Activated T-cell treated with anti-CD3 and anti-CD28 coated beads, Interleukin-2, amount 50 U/mL, for 72 hours (primary cell): ENCODE data around the gene TMEM229A. TPM values are rescaled to one million over a fixed set of nuclear protein-coding genes. Genes with fewer than 3 reads are reported as not detected.
"Not testable (repeated sequence)": the region's sequence is repeated elsewhere in the genome, so short reads cannot be mapped to it uniquely, and the experiment has no call there.

ENCODE experiments used
- ATAC-seq, 2 donors: fragments of 150-1000 bp; cut with Tn5 transposase; replicated peaks in 1 of 2; 2 replicates each; pipeline ENCODE4 v1.10.0; 2021; ENCODE audit warnings: moderate library complexity in 2 of 2, mild to moderate bottlenecking in 1 of 2
- DNase-seq, 2 donors: peaks; one replicate each; pipeline ENCODE4 v3.0.0; 2021 to 2022; ENCODE audit warnings: mixed read lengths in 1 of 2
- H3K27ac Mint-ChIP-seq: one replicate; pipeline ENCODE4 v1.8.0; 2022; ENCODE audit warnings: mild to moderate bottlenecking, moderate library complexity, mixed read lengths
- H3K27me3 Mint-ChIP-seq: one replicate; pipeline ENCODE4 v1.8.0; 2022; ENCODE audit warnings: low read depth, mixed read lengths
- H3K36me3 Mint-ChIP-seq, 2 donors: one replicate each; pipeline ENCODE4 v1.8.0; 2022; ENCODE audit warnings: mixed read lengths in 2 of 2, mild to moderate bottlenecking in 1 of 2; ENCODE audit not compliant: insufficient read depth in 2 of 2
- H3K4me1 Mint-ChIP-seq: one replicate; pipeline ENCODE4 v1.8.0; 2022; ENCODE audit warnings: low read depth, mixed read lengths
- H3K4me3 Mint-ChIP-seq, 2 donors: one replicate each; pipeline ENCODE4 v1.8.0; 2022; ENCODE audit warnings: mild to moderate bottlenecking in 2 of 2, mixed read lengths in 2 of 2, moderate library complexity in 2 of 2
- H3K9me3 Mint-ChIP-seq, 2 donors: one replicate each; pipeline ENCODE4 v1.8.0; 2022; ENCODE audit warnings: mixed read lengths in 2 of 2
- total RNA-seq, 2 donors: library from RNA; stranded (reverse); gene quantifications; one replicate each; pipeline ENCODE4 v1.2.3, GENCODE V29; 2022

Gene TMEM229A
- total RNA-seq, 2 donors from 2014 or later: not detected

GRCh38 chr7:124027236-124027635, 5.6 kb downstream of the TMEM229A start:
- H3K9me3 Mint-ChIP-seq: no peaks in the 10 kb centered on the region
- ATAC-seq (no peak), DNase-seq (no peak)
- no peaks in the 10 kb centered on the region for H3K36me3 Mint-ChIP-seq
- peaks cover 28% of the 10 kb centered on the region for H3K27me3 Mint-ChIP-seq
- H3K4me3 Mint-ChIP-seq: no peak overlapping the region
- peaks cover 9% of the 10 kb centered on the region for H3K4me1 Mint-ChIP-seq
- no peak overlapping the region for H3K27ac Mint-ChIP-seq

- H3K27ac Mint-ChIP-seq, H3K9me3 Mint-ChIP-seq, H3K4me1 Mint-ChIP-seq, H3K27me3 Mint-ChIP-seq, ATAC-seq, DNase-seq, H3K4me3 Mint-ChIP-seq, H3K36me3 Mint-ChIP-seq: not testable (repeated sequence)
Observed at GRCh38 chr7:124024329-124024728, 8.5 kb downstream of the TMEM229A start.

GRCh38 chr7:124022551-124022950, 10.3 kb downstream of the TMEM229A start:
- Mint-ChIP-seq H3K4me1 (no peaks in the 10 kb centered on the region), H3K9me3 (no peaks in the 10 kb centered on the region), H3K27ac (no peak overlapping the region)

GRCh38 chr7:124020060-124020459, 12.8 kb downstream of the TMEM229A start:
- H3K4me3 Mint-ChIP-seq: no peak overlapping the region
- no peak overlapping the region for H3K27ac Mint-ChIP-seq
- DNase-seq (no peak), ATAC-seq (no peak)
- H3K27me3 Mint-ChIP-seq: no peaks in the 10 kb centered on the region
- no peaks in the 10 kb centered on the region for H3K9me3 Mint-ChIP-seq
- no peaks in the 10 kb centered on the region for H3K4me1 Mint-ChIP-seq
- H3K36me3 Mint-ChIP-seq: no peaks in the 10 kb centered on the region

More at GRCh38 chr7:124022551-124022950, 10.3 kb downstream of the TMEM229A start:
- Mint-ChIP-seq H3K36me3 (no peaks in the 10 kb centered on the region), H3K4me3 (no peak overlapping the region), H3K27me3 (no peaks in the 10 kb centered on the region)
- no peak for DNase-seq
- no peak for ATAC-seq

- no peak overlapping the region for H3K4me3 Mint-ChIP-seq
- no peaks in the 10 kb centered on the region for H3K36me3 Mint-ChIP-seq
- no peaks in the 10 kb centered on the region for H3K27me3 Mint-ChIP-seq
- ATAC-seq (no peak), DNase-seq (no peak)
- no peak overlapping the region for H3K27ac Mint-ChIP-seq
- H3K4me1 Mint-ChIP-seq: no peaks in the 10 kb centered on the region
- no peaks in the 10 kb centered on the region for H3K9me3 Mint-ChIP-seq
Observed at GRCh38 chr7:124013306-124013705, 19.6 kb downstream of the TMEM229A start.

- ATAC-seq (no peak), DNase-seq (no peak)
- Mint-ChIP-seq H3K9me3 (no peaks in the 10 kb centered on the region), H3K36me3 (no peaks in the 10 kb centered on the region), H3K27me3 (no peaks in the 10 kb centered on the region), H3K4me1 (no peaks in the 10 kb centered on the region), H3K27ac (no peak overlapping the region), H3K4me3 (no peak overlapping the region)
Observed at GRCh38 chr7:124012864-124013263, 20.0 kb downstream of the TMEM229A start.

GRCh38 chr7:124009321-124009720, 23.5 kb downstream of the TMEM229A start:
- Mint-ChIP-seq H3K4me1 (no peaks in the 10 kb centered on the region), H3K36me3 (no peaks in the 10 kb centered on the region), H3K27ac (no peak overlapping the region), H3K4me3 (no peak overlapping the region), H3K9me3 (no peaks in the 10 kb centered on the region), H3K27me3 (no peaks in the 10 kb centered on the region)
- DNase-seq (no peak), ATAC-seq (no peak)

- not testable (repeated sequence) for H3K27me3 Mint-ChIP-seq, H3K36me3 Mint-ChIP-seq, H3K27ac Mint-ChIP-seq, H3K4me1 Mint-ChIP-seq, ATAC-seq, H3K4me3 Mint-ChIP-seq, H3K9me3 Mint-ChIP-seq, DNase-seq
Observed at GRCh38 chr7:124008296-124008695, 24.6 kb downstream of the TMEM229A start.

GRCh38 chr7:123999703-124000102, 33.2 kb downstream of the TMEM229A start:
- Mint-ChIP-seq H3K9me3 (peaks cover 3 to 13% of the 10 kb centered on the region in 2 donors), H3K4me1 (no peaks in the 10 kb centered on the region), H3K36me3 (peaks cover 0 to 3% of the 10 kb centered on the region in 2 donors), H3K4me3 (no peak overlapping the region), H3K27me3 (no peaks in the 10 kb centered on the region), H3K27ac (no peak overlapping the region)
- no peak for ATAC-seq
- no peak for DNase-seq

- no peak overlapping the region for H3K27ac Mint-ChIP-seq
- H3K4me1 Mint-ChIP-seq: no peaks in the 10 kb centered on the region
- no peak for ATAC-seq
Observed at GRCh38 chr7:123998921-123999320, 33.9 kb downstream of the TMEM229A start.

GRCh38 chr7:123996327-123996625, 36.6 kb downstream of the TMEM229A start:
- peaks cover 0 to 3% of the 10 kb centered on the region in 2 donors for H3K36me3 Mint-ChIP-seq
- DNase-seq (no peak), ATAC-seq (no peak)
- no peak overlapping the region for H3K4me3 Mint-ChIP-seq
- H3K27ac Mint-ChIP-seq: no peak overlapping the region
- H3K9me3 Mint-ChIP-seq: peaks cover 0 to 9% of the 10 kb centered on the region in 2 donors
- no peaks in the 10 kb centered on the region for H3K27me3 Mint-ChIP-seq
- no peaks in the 10 kb centered on the region for H3K4me1 Mint-ChIP-seq

More at GRCh38 chr7:123998921-123999320, 33.9 kb downstream of the TMEM229A start:
- DNase-seq: no peak
- Mint-ChIP-seq H3K9me3 (peaks cover 3 to 13% of the 10 kb centered on the region in 2 donors), H3K36me3 (peaks cover 0 to 3% of the 10 kb centered on the region in 2 donors), H3K27me3 (no peaks in the 10 kb centered on the region), H3K4me3 (no peak overlapping the region)

- Mint-ChIP-seq H3K9me3 (peaks cover 0 to 9% of the 10 kb centered on the region in 2 donors), H3K27me3 (no peaks in the 10 kb centered on the region), H3K4me3 (no peak overlapping the region), H3K36me3 (peaks cover 0 to 3% of the 10 kb centered on the region in 2 donors), H3K27ac (no peak overlapping the region), H3K4me1 (no peaks in the 10 kb centered on the region)
- no peak for DNase-seq
- ATAC-seq: no peak
Observed at GRCh38 chr7:123995617-123996326, 37.1 kb downstream of the TMEM229A start.

GRCh38 chr7:123994449-123994848, 38.4 kb downstream of the TMEM229A start:
- H3K36me3 Mint-ChIP-seq: peaks cover 0 to 3% of the 10 kb centered on the region in 2 donors
- H3K27ac Mint-ChIP-seq: no peak overlapping the region
- no peak overlapping the region for H3K4me3 Mint-ChIP-seq
- H3K4me1 Mint-ChIP-seq: no peaks in the 10 kb centered on the region
- H3K9me3 Mint-ChIP-seq: peaks cover 0 to 9% of the 10 kb centered on the region in 2 donors
- no peak for DNase-seq
- ATAC-seq: no peak
- H3K27me3 Mint-ChIP-seq: peaks cover 6% of the 10 kb centered on the region

GRCh38 chr7:123993996-123994395, 38.9 kb downstream of the TMEM229A start:
- ATAC-seq (no peak), DNase-seq (no peak)
- peaks cover 6% of the 10 kb centered on the region for H3K27me3 Mint-ChIP-seq
- peaks cover 0 to 3% of the 10 kb centered on the region in 2 donors for H3K36me3 Mint-ChIP-seq
- no peaks in the 10 kb centered on the region for H3K4me1 Mint-ChIP-seq
- no peak overlapping the region for H3K4me3 Mint-ChIP-seq
- H3K27ac Mint-ChIP-seq: no peak overlapping the region
- H3K9me3 Mint-ChIP-seq: peaks cover 2 to 9% of the 10 kb centered on the region in 2 donors
